PFSK-1 (cell line): Measurements from ENCODE around the gene PANX1. TPM values are rescaled to one million over a fixed set of nuclear protein-coding genes. Genes with fewer than 3 reads are reported as not detected.

Experiments used
- FOXP2 ChIP-seq: optimal IDR thresholded peaks from 2 replicates; pipeline ENCODE3; 2011; ENCODE audit warnings: borderline replicate concordance, control low read depth, inconsistent platforms; ENCODE audit not compliant: insufficient read depth; ENCODE audit errors: extremely low read length, extremely low read depth
- POLR2AphosphoS5 ChIP-seq: IDR thresholded peaks from 2 replicates; pipeline ENCODE4 v1.6.1; 2012; ENCODE audit warnings: low read depth, mild to moderate bottlenecking, control low read depth, low read length, moderate library complexity
- SIN3A ChIP-seq: IDR thresholded peaks from 2 replicates; pipeline ENCODE4 v1.6.1; 2012; ENCODE audit warnings: mild to moderate bottlenecking, low read length, moderate library complexity, borderline replicate concordance; ENCODE audit not compliant: insufficient read depth
- TAF1 ChIP-seq: IDR thresholded peaks from 2 replicates; pipeline ENCODE4 v1.6.1; 2012; ENCODE audit warnings: low read length, control low read depth, borderline replicate concordance; ENCODE audit not compliant: insufficient read depth
- polyA plus RNA-seq: library from polyadenylated mRNA; unstranded; fragments of >200 nt; gene quantifications from one replicate; pipeline ENCODE4 v1.2.1, GENCODE V29; 2012; ENCODE audit warnings: low read depth, missing spikeins; ENCODE audit not compliant: insufficient read length
- TF ChIP-seq, protein P1 (sequence below), 2 experiments: IDR thresholded peaks; 2 replicates each; pipeline versions ENCODE4 v1.6.1 to v1.8.0; 2011 to 2012; ENCODE audit warnings: low read depth in 2 of 2, low read length in 2 of 2, control low read depth in 1 of 2, inconsistent platforms in 1 of 2, mild to moderate bottlenecking in 1 of 2, moderate library complexity in 1 of 2; ENCODE audit not compliant: insufficient read depth in 1 of 2

The PANX1 gene, protein sequence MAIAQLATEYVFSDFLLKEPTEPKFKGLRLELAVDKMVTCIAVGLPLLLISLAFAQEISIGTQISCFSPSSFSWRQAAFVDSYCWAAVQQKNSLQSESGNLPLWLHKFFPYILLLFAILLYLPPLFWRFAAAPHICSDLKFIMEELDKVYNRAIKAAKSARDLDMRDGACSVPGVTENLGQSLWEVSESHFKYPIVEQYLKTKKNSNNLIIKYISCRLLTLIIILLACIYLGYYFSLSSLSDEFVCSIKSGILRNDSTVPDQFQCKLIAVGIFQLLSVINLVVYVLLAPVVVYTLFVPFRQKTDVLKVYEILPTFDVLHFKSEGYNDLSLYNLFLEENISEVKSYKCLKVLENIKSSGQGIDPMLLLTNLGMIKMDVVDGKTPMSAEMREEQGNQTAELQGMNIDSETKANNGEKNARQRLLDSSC
- 5.3 TPM for polyA plus RNA-seq

DNA sequence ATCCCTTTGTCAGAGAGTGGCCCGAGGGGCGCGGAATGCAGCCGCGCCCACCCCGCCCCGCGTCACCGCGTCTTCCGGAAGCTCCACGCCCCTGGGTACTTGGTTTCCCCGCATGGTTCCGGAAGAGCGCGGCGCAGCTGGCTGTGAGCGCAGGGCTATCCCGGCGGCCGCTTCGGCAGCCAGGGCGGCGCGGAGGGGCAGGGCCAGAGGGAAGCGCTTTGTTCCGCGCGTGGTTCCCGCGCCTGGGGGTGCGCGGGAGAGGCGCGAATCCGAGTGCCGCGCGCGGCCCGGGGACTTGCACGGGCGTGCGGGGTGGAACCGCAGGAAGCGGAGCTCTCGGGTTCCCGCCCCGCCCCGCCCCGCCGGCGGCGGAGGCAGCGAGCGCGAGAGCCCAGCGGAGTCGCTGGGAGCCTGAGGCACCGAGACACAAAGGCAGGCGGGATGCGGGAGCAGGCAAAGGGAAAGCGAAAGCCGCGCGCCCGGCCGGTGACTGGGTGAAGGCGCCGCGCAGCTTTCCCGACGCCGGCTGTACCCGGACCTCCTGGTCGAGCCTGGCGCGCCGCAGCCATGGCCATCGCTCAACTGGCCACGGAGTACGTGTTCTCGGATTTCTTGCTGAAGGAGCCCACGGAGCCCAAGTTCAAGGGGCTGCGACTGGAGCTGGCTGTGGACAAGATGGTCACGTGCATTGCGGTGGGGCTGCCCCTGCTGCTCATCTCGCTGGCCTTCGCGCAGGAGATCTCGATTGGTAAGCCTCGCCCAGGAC, at the start of gene PANX1:
TSS of gene PANX1 (plus strand) at position 96 of the 766 bp plus-strand sequence. CDS start at position 568, 472 bp downstream.
- TF ChIP-seq SIN3A = peak; percentile 1; the same call in 1 of the 2 replicates
- peak; percentile 44 for TF ChIP-seq FOXP2
- TF ChIP-seq TAF1 = 0 out of 2 replicates have a peak, but pooled peaks have one; percentile 66
- peak; percentile 59 for TF ChIP-seq POLR2AphosphoS5
- TF ChIP-seq, protein P1, sequence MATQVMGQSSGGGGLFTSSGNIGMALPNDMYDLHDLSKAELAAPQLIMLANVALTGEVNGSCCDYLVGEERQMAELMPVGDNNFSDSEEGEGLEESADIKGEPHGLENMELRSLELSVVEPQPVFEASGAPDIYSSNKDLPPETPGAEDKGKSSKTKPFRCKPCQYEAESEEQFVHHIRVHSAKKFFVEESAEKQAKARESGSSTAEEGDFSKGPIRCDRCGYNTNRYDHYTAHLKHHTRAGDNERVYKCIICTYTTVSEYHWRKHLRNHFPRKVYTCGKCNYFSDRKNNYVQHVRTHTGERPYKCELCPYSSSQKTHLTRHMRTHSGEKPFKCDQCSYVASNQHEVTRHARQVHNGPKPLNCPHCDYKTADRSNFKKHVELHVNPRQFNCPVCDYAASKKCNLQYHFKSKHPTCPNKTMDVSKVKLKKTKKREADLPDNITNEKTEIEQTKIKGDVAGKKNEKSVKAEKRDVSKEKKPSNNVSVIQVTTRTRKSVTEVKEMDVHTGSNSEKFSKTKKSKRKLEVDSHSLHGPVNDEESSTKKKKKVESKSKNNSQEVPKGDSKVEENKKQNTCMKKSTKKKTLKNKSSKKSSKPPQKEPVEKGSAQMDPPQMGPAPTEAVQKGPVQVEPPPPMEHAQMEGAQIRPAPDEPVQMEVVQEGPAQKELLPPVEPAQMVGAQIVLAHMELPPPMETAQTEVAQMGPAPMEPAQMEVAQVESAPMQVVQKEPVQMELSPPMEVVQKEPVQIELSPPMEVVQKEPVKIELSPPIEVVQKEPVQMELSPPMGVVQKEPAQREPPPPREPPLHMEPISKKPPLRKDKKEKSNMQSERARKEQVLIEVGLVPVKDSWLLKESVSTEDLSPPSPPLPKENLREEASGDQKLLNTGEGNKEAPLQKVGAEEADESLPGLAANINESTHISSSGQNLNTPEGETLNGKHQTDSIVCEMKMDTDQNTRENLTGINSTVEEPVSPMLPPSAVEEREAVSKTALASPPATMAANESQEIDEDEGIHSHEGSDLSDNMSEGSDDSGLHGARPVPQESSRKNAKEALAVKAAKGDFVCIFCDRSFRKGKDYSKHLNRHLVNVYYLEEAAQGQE (IDR thresholded peaks at IDR 0.05; ENCODE audit: insufficient read depth in 1 of 2, low read depth in 2 of 2, low read length in 2 of 2) = 0 out of 4 replicates have a peak, but pooled peaks of 1 of the 2 experiments have one; percentile 23

DNA sequence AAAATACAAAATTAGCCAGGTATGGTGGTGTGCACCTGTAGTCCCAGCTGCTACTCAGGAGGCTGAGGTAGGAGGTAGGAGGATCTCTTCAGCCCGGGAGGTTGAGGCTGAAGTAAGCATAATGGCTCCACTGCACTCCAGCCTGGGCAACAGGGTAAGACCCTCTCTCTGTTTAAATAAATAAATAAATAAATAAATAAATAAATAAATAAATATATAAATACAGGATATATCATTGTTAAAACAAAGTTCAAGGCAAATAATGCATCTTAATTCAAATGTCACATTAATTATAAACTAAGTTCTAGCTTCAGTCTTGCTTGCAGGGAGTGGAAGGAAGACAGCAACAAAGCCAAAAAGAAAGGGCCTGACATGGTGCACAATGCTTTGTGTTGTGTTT, 44.5 kb upstream of the PANX1 start:
- TF ChIP-seq SIN3A = no peak
- no peak for TF ChIP-seq FOXP2
- TF ChIP-seq, protein P1 (IDR thresholded peaks at IDR 0.05; ENCODE audit: insufficient read depth in 1 of 2, low read depth in 2 of 2, low read length in 2 of 2) = no peak
- no peak for TF ChIP-seq TAF1

DNA sequence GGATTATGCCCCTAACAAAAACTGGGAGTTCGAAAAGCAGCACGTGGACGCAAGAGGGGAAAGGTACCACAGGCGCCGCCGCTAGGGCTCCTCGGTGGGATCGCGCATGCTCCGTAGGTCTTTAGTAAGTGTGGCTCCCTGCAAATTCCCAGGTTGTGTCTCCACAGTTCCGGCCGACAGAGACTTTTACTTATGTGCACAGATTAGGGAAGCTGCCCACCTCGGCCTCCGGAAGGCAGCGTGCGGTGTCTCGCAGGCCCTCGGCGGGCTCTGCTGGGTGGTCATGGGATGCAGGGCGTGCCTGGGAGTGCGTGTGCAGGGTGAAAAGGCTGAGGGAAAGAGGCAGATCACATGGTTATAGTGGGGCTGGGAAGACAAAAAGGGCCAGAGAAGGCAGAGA, 39.7 kb upstream of the PANX1 start:
- TF ChIP-seq, protein P1 (IDR thresholded peaks at IDR 0.05; ENCODE audit: insufficient read depth in 1 of 2, low read depth in 2 of 2, low read length in 2 of 2) = no peak
- TF ChIP-seq TAF1 = no peak
- no peak for TF ChIP-seq FOXP2
- no peak for TF ChIP-seq SIN3A
- no peak for TF ChIP-seq POLR2AphosphoS5

DNA sequence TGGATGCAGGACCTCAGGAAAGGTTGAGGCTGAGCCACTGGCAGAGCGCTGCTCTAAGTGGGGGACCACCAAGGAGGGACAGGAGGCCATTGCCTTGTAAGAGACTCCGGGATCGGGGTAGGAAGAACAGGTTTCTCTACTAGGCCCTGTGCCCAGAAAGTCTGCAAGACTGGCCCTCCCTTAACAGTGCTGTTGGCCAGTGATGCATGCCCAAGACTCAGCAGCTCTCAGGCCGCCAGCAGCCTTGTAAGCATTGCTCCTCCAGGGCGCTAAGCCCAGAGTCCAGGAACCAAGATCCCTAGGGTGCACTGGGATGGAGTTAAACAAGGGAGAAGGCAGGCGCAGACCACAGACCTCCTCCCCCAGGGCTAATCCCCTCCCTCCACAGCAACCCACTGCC, 39.3 kb upstream of the PANX1 start:
- TF ChIP-seq SIN3A (no peak), FOXP2 (no peak), POLR2AphosphoS5 (no peak)

DNA sequence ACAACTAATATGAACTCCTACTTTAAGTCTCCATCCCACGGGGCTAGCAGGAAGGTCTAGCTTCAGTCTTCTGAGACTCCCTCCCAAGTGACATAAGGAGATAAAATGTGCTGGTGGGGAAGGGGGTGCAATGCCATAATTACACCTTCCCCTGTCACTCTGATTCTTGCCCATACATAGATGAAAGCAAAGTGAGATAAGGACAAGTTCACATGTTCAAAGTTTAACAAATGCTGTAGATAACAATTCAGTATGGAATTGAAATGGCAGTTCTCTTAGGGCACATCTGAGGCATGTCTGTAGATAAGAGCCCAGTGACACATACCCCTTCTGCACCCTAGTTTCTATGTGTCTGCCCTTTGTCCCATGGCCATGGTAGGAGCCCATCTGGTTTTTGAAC, 38.2 kb upstream of the PANX1 start:
- TF ChIP-seq TAF1 (no peak), FOXP2 (no peak), SIN3A (no peak), POLR2AphosphoS5 (no peak)
- TF ChIP-seq, protein P1 (IDR thresholded peaks at IDR 0.05; ENCODE audit: insufficient read depth in 1 of 2, low read depth in 2 of 2, low read length in 2 of 2) = no peak
